HL-60 (cell line): Measurements from ENCODE around the gene FAM78A.

ENCODE experiments used
- DNase-seq, 2 experiments: peaks; one replicate each; pipeline ENCODE4 v3.0.0-alpha.2; 2010 to 2020; ENCODE audit warnings: low read depth in 1 of 2, low spot score in 1 of 2
- H3K27ac ChIP-seq: fragments of 250-450 bp; sonication (Bioruptor Pico); replicated peaks from 2 replicates; pipeline ENCODE4 v1.5.1; 2020; ENCODE audit warnings: mild to moderate bottlenecking, moderate library complexity
- H3K27me3 ChIP-seq: fragments of 250-450 bp; sonication (Bioruptor Pico); 2 replicates; pipeline ENCODE4 v1.5.1; 2021; ENCODE audit warnings: mild to moderate bottlenecking, moderate library complexity; ENCODE audit not compliant: insufficient read depth, poor library complexity, severe bottlenecking
- H3K4me3 ChIP-seq: replicated peaks from 2 replicates; pipeline ENCODE4 v1.5.1; 2011; ENCODE audit warnings: mild to moderate bottlenecking, control low read depth, low read length; ENCODE audit not compliant: insufficient read depth
- CTCF ChIP-seq: IDR thresholded peaks from one replicate; pipeline ENCODE4 v1.5.1; 2011; ENCODE audit warnings: low read length, control low read depth, inconsistent platforms; ENCODE audit not compliant: insufficient read depth
- GABPA ChIP-seq: IDR thresholded peaks from 2 replicates; pipeline ENCODE4 v1.6.1; 2012; ENCODE audit warnings: low read depth
- POLR2AphosphoS5 ChIP-seq: IDR thresholded peaks from 2 replicates; pipeline ENCODE4 v1.6.1; 2012; ENCODE audit warnings: low read depth
- REST ChIP-seq: IDR thresholded peaks from 2 replicates; pipeline ENCODE4 v1.6.1; 2012; ENCODE audit warnings: low read depth; ENCODE audit not compliant: insufficient replicate concordance
- SPI1 ChIP-seq: IDR thresholded peaks from 2 replicates; pipeline ENCODE4 v1.6.1; 2012; ENCODE audit warnings: low read depth, mild to moderate bottlenecking, borderline replicate concordance

The FAM78A gene

GRCh38 chr9:131220485-131220884 lies 55.8 kb downstream of the FAM78A start:
- TF ChIP-seq CTCF (no peak), POLR2AphosphoS5 (no peak), GABPA (no peak), REST (no peak), SPI1 (no peak)
- Histone ChIP-seq H3K4me3 (no peak overlapping the region), H3K27ac (no peak overlapping the region), H3K27me3 (no peaks in the 10 kb centered on the region)
- DNase-seq, result no peak

GRCh38 chr9:131218370-131218769 lies 57.9 kb downstream of the FAM78A start:
- Histone ChIP-seq H3K27me3 (no peaks in the 10 kb centered on the region), H3K4me3 (no peak overlapping the region), H3K27ac (no peak overlapping the region)
- TF ChIP-seq SPI1 (no peak), REST (no peak), CTCF (no peak), GABPA (no peak), POLR2AphosphoS5 (no peak)
- no peak for DNase-seq

- Histone ChIP-seq H3K27me3 (no peaks in the 10 kb centered on the region), H3K27ac (no peak overlapping the region), H3K4me3 (no peak overlapping the region)
- TF ChIP-seq SPI1 (no peak), POLR2AphosphoS5 (no peak)
- DNase-seq, result no peak
Measured at GRCh38 chr9:131217331-131218031, 58.8 kb downstream of the FAM78A start.

- Histone ChIP-seq H3K27ac (no peak overlapping the region), H3K4me3 (no peak overlapping the region), H3K27me3 (no peaks in the 10 kb centered on the region)
- DNase-seq, result no peak
- TF ChIP-seq REST, result no peak
- TF ChIP-seq CTCF, result no peak
- no peak for TF ChIP-seq POLR2AphosphoS5
- no peak for TF ChIP-seq GABPA
- TF ChIP-seq SPI1, result no peak
Measured at GRCh38 chr9:131216806-131217205, 59.5 kb downstream of the FAM78A start.
